Measurements from ENCODE around the gene SCNN1G. TPM values are rescaled to one million over a fixed set of nuclear protein-coding genes. Genes with fewer than 3 reads are reported as not detected.

Gene SCNN1G
- total and polyA plus RNA-seq, 12 donors: 0.03 to 0.30 (median 0.09) TPM; not detected in 8

DNA sequence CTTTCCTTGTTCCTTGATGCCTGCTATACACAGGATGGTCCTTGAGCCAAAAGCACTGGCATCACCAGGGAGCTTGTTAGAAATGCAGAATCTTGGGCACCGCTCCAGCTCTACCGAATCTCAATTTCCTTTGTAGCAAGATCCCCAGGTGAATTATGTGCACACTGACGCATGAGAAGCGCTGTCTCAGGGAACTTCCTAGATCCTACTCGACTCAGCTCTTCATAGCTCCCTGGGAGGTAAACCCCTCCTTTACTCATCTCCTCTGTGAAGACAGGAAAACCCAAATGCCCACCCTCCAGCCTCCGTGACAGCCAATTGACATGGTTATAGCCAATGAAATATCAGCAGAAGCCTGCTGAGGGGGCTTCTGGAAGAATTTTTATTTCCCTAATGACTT, 37.4 kb upstream of the SCNN1G start:
- intact Hi-C loops (cut with DNase I): loop anchor here in 5 of 10 donors (5.0 to 10.0 kb wide), 3 partner anchors 60 to 80 kb away; no protein-coding TSS in a partner anchor
- peaks cover 3 to 89% (median 59%) of the 10 kb centered on the region in 9 donors for H3K4me1 ChIP-seq
- TF ChIP-seq, protein P1, sequence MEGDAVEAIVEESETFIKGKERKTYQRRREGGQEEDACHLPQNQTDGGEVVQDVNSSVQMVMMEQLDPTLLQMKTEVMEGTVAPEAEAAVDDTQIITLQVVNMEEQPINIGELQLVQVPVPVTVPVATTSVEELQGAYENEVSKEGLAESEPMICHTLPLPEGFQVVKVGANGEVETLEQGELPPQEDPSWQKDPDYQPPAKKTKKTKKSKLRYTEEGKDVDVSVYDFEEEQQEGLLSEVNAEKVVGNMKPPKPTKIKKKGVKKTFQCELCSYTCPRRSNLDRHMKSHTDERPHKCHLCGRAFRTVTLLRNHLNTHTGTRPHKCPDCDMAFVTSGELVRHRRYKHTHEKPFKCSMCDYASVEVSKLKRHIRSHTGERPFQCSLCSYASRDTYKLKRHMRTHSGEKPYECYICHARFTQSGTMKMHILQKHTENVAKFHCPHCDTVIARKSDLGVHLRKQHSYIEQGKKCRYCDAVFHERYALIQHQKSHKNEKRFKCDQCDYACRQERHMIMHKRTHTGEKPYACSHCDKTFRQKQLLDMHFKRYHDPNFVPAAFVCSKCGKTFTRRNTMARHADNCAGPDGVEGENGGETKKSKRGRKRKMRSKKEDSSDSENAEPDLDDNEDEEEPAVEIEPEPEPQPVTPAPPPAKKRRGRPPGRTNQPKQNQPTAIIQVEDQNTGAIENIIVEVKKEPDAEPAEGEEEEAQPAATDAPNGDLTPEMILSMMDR (IDR thresholded peaks at IDR 0.05): no peak
- DNase-seq (no peak), ATAC-seq (no peak)
- no peaks in the 10 kb centered on the region for H3K9me3 ChIP-seq
- no peaks in the 10 kb centered on the region for H3K27me3 ChIP-seq
- peak overlapping the region in 1 of 10 donors; percentile 11 for H3K27ac ChIP-seq
- H3K4me3 ChIP-seq: no peak overlapping the region
- H3K36me3 ChIP-seq: no peaks in the 10 kb centered on the region
- WGBS, 2 donors: 66 to 70% methylated on average over 6 of the region's 6 CpGs

DNA sequence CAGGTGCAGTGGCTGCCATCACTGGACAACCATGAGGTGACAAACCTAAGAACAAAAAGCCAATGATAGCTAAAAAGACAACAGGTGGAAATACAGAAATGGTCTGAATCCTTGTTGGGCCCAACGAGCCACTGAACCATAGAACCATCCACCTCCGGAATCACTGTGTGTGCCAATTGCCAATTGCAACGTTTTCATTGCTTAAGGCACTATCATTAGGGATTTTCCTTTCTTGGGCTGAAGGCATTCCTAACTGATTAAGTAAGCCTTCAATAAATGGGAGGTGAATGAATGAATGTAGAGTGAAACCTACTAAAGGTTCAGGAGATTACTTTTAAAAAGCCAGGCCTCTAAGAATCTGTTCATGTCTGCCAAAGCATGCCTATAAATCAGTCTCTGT, 36.9 kb upstream of the SCNN1G start:
- Histone ChIP-seq H3K27me3 (no peaks in the 10 kb centered on the region), H3K36me3 (no peaks in the 10 kb centered on the region), H3K4me1 (peaks cover 3 to 85% (median 59%) of the 10 kb centered on the region in 9 donors), H3K27ac (peak overlapping the region in 1 of 10 donors; percentile 11), H3K4me3 (no peak overlapping the region), H3K9me3 (no peaks in the 10 kb centered on the region)
- DNase-seq (no peak), ATAC-seq (no peak)
- intact Hi-C loops (cut with DNase I): loop anchor here in 5 of 10 donors (5.0 to 10.0 kb wide), 3 partner anchors 61 to 81 kb away; no protein-coding TSS in a partner anchor
- TF ChIP-seq, protein P1 (IDR thresholded peaks at IDR 0.05): no peak
- 38 to 46% methylated on average over 3 of the region's 3 CpGs for WGBS, 2 donors

DNA sequence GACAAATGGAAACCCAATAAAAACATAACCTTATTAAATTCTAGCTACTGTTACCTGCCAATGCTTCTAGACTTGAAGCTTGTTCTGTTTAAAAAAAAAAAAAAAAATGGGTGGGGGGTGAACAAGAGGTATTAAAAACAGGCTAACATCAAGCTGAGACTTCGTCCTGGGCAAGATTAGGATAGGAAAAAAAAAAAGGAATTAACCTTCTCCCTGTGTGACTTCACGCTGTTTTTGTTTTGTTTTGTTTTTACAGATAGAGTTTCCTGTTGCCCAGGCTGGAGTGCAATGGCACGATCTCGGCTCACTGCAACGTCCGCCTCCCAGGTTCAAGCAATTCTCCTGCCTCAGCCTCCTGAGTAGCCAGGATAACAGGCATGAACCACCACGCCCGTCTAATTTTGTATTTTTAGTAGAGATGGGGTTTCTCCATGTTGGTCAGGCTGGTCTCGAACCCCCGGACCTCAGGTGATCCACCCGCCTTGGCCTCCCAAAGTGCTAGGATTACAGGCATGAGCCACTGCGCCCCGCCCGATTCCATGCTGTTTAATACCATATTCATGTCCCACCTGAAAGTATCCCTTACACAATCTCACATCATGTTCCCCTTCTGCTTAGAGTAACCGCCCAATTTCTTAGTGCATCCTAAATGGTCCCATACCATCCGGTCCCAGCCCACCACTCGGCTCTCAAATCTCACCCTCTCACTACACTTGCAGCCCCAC, 35.5 kb upstream of the SCNN1G start:
- intact Hi-C loops (cut with DNase I): loop anchor here in 5 of 10 donors (5.0 to 10.0 kb wide), 3 partner anchors 62 to 82 kb away; no protein-coding TSS in a partner anchor
- H3K36me3 ChIP-seq: no peaks in the 10 kb centered on the region
- peak overlapping the region in 4 of 10 donors; percentile 72 to 92 (median 84) for H3K4me3 ChIP-seq
- H3K4me1 ChIP-seq: peaks cover 3 to 71% (median 53%) of the 10 kb centered on the region in 9 donors
- H3K27me3 ChIP-seq: no peaks in the 10 kb centered on the region
- H3K27ac ChIP-seq: peak overlapping the region in 5 of 10 donors; percentile 1 to 85 (median 46)
- 61 to 69% methylated on average over 17 of the region's 17 CpGs for WGBS, 2 donors
- no peak for ATAC-seq
- no peak for DNase-seq
- TF ChIP-seq, protein P1 (IDR thresholded peaks at IDR 0.05): no peak
- no peaks in the 10 kb centered on the region for H3K9me3 ChIP-seq

DNA sequence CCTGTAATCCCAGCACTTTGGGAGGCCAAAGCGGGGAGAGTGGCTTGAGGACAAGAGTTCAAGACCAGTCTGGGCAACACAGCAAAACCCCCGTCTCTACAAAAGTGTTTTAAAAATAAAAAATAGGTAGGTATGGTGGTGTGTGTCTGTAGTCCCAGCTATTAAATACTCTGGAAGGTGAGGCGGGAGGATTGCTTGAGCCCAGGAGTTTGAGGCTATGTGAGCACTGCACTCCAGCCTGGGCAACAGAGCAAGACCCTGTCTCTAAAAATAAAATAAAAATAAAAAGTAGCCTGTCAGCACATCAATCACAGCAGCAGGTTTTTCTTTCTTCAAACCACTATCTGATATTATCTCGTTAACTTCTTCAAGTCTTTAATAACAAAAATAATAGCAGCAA, 34.9 kb upstream of the SCNN1G start:
- H3K9me3 ChIP-seq: no peaks in the 10 kb centered on the region
- peaks cover 3 to 65% (median 50%) of the 10 kb centered on the region in 9 donors for H3K4me1 ChIP-seq
- WGBS, 2 donors: 73 to 78% methylated on average over 4 of the region's 4 CpGs
- peak overlapping the region in 6 of 10 donors; percentile 72 to 92 (median 82) for H3K4me3 ChIP-seq
- H3K27ac ChIP-seq: peak overlapping the region in 3 of 10 donors; percentile 1 to 85 (median 84)
- no peaks in the 10 kb centered on the region for H3K36me3 ChIP-seq
- ATAC-seq (no peak), DNase-seq (no peak)
- intact Hi-C loops (cut with DNase I): loop anchor here in 7 of 10 donors (2.0 to 10.0 kb wide), 5 partner anchors 63 to 83 kb away; no protein-coding TSS in a partner anchor
- TF ChIP-seq, protein P1 (IDR thresholded peaks at IDR 0.05): no peak
- no peaks in the 10 kb centered on the region for H3K27me3 ChIP-seq
